GM23248 (cell line): Measurements from ENCODE around the gene TLE3.

Experiments used
- EZH2 ChIP-seq: fragments of 200-600 bp; sonication (generic); IDR thresholded peaks from 2 replicates; pipeline ENCODE4 v1.6.1; 2018; ENCODE audit warnings: antibody characterized with exemption, mild to moderate bottlenecking; ENCODE audit not compliant: insufficient read depth, poor library complexity, severe bottlenecking
- EZH2phosphoT487 ChIP-seq: fragments of 200-600 bp; sonication (generic); IDR thresholded peaks from 2 replicates; pipeline ENCODE4 v1.6.1; 2018; ENCODE audit warnings: antibody characterized with exemption, moderate library complexity, mild to moderate bottlenecking, low read depth; ENCODE audit not compliant: insufficient read depth

GRCh38 chr15:70024521-70024920, 73.2 kb downstream of the TLE3 start:
- TF ChIP-seq EZH2 (no peak), EZH2phosphoT487 (no peak)
